ENCODE measurements around the gene LRBA.
"Not testable (repeated sequence)": the region's sequence is repeated elsewhere in the genome, so short reads cannot be mapped to it uniquely, and the experiment has no call there.

Gene LRBA

GRCh38 chr4:150584111-150584915 is 430.8 kb downstream of the LRBA start:
- DNase-seq (ENCODE audit: low read depth) = no peak

- DNase-seq (ENCODE audit: low read depth) = no peak
These were observed 431.6 kb downstream of the LRBA start for GRCh38 chr4:150583287-150584110.

GRCh38 chr4:150582873-150583286 is 432.2 kb downstream of the LRBA start:
- DNase-seq (ENCODE audit: low read depth) = no peak

- DNase-seq (ENCODE audit: low read depth) = no peak
These were observed 432.8 kb downstream of the LRBA start, which contains the start of gene MAB21L2 for GRCh38 chr4:150582146-150582872. Gene MAB21L2 (plus strand): TSS chr4:150582151. CDS start chr4:150583030, 879 bp downstream.

GRCh38 chr4:150581641-150582051 is 433.4 kb downstream of the LRBA start:
- no peak for DNase-seq (ENCODE audit: low read depth)

GRCh38 chr4:150581056-150581605 is 434.0 kb downstream of the LRBA start:
- no peak for DNase-seq (ENCODE audit: low read depth)

- DNase-seq (ENCODE audit: low read depth) = no peak
These were observed 434.8 kb downstream of the LRBA start for GRCh38 chr4:150580306-150580705.

GRCh38 chr4:150579551-150580234 is 435.4 kb downstream of the LRBA start:
- no peak for DNase-seq (ENCODE audit: low read depth)

- no peak for DNase-seq (ENCODE audit: low read depth)
These were observed 436.2 kb downstream of the LRBA start for GRCh38 chr4:150578745-150579501.

- DNase-seq (ENCODE audit: low read depth) = no peak
These were observed 437.3 kb downstream of the LRBA start for GRCh38 chr4:150577796-150578195.

GRCh38 chr4:150574678-150575077 is 440.4 kb downstream of the LRBA start:
- DNase-seq (ENCODE audit: low read depth) = no peak

GRCh38 chr4:150573534-150573933 is 441.6 kb downstream of the LRBA start:
- DNase-seq (ENCODE audit: low read depth) = no peak

GRCh38 chr4:150572704-150573504 is 442.2 kb downstream of the LRBA start:
- no peak for DNase-seq (ENCODE audit: low read depth)

GRCh38 chr4:150570862-150571261 is 444.2 kb downstream of the LRBA start:
- DNase-seq (ENCODE audit: low read depth) = no peak

- DNase-seq (ENCODE audit: low read depth) = no peak
These were observed 445.0 kb downstream of the LRBA start for GRCh38 chr4:150569998-150570535.

GRCh38 chr4:150569384-150569987 is 445.6 kb downstream of the LRBA start:
- DNase-seq (ENCODE audit: low read depth) = no peak

GRCh38 chr4:150567070-150567469 is 448.0 kb downstream of the LRBA start:
- no peak for DNase-seq (ENCODE audit: low read depth)

- DNase-seq (ENCODE audit: low read depth) = not testable (repeated sequence)
These were observed 450.1 kb downstream of the LRBA start for GRCh38 chr4:150564967-150565366.

GRCh38 chr4:150562751-150563150 is 452.3 kb downstream of the LRBA start:
- no peak for DNase-seq (ENCODE audit: low read depth)
